K562 (cell line): ENCODE results near the gene SEC11A. TPM values are rescaled to one million over a fixed set of nuclear protein-coding genes. Genes with fewer than 3 reads are reported as not detected.

Experiments
- ATAC-seq: fragments of 200-7000 bp; cut with Tn5 transposase; 3 replicates; pipeline ENCODE4 v1.9.1; 2020; ENCODE audit warnings: moderate library complexity
- BruUV-seq: library from RNA; stranded (reverse); fragments of 400-500 nt; replicated peaks from 2 replicates; lab custom pipeline; 2021; lab: Mats Ljungman, UMichigan
- CTCF ChIA-PET: fragments of 300-600 bp; formaldehyde crosslinking; extraction: SDS; loops from one replicate; lab custom pipeline; 2021; ENCODE audit warnings: low intra/inter-chr PET ratio; lab: Yijun Ruan, JAX
- POLR2A ChIA-PET: fragments of 300-600, 350-650 bp; sonication (Branson Sonifier 250); formaldehyde crosslinking; extraction: SDS; loops from one replicate; lab custom pipeline; 2021; ENCODE audit warnings: antibody characterized with exemption, inconsistent platforms; lab: Yijun Ruan, JAX
- DNase-seq, 4 experiments: peaks; one replicate each; pipeline versions ENCODE4 v3.0.0 to v3.0.0-alpha.2; 2011 to 2018; ENCODE audit warnings: low spot score in 3 of 4, mixed read lengths in 3 of 4; ENCODE audit errors: extremely low read depth in 1 of 4
- FAIRE-seq: peaks from 2 replicates; lab custom pipeline; 2011; peaks lifted over from hg19 to GRCh38; lab: Jason Lieb, UNC
- H2AFZ ChIP-seq: 2 replicates; pipeline ENCODE4 v1.6.0; 2011; ENCODE audit warnings: low read depth, low read length, control low read depth, inconsistent platforms
- H3K27ac ChIP-seq: fragments of 200-600 bp; 3 replicates; pipeline ENCODE4 v1.8.0; 2011; ENCODE audit warnings: low read depth, mild to moderate bottlenecking, control low read depth, inconsistent platforms, low read length, moderate library complexity, mixed read lengths; ENCODE audit errors: extremely low read depth
- H3K27me3 ChIP-seq, 2 experiments: fragments of 300-600 bp in 1 of 2; 2 replicates in 1 of 2; 3 replicates in 1 of 2; pipeline versions ENCODE4 v1.6.0 to v1.8.0; 2011; ENCODE audit warnings: inconsistent platforms in 2 of 2, low read length in 2 of 2, mild to moderate bottlenecking in 1 of 2, mixed read lengths in 1 of 2, moderate library complexity in 1 of 2; ENCODE audit not compliant: control insufficient read depth in 2 of 2, insufficient read depth in 2 of 2
- H3K36me3 ChIP-seq: fragments of 300-600 bp; 3 replicates; pipeline ENCODE4 v1.8.0; 2011; ENCODE audit warnings: mild to moderate bottlenecking, low read length, inconsistent platforms; ENCODE audit not compliant: control insufficient read depth, insufficient read depth
- H3K4me1 ChIP-seq, 2 experiments: fragments of 200-600 bp in 1 of 2; replicated peaks in 1 of 2; 2 replicates in 1 of 2; 3 replicates in 1 of 2; pipeline versions ENCODE4 v1.5.1 to v1.8.0; 2011; ENCODE audit warnings: inconsistent platforms in 2 of 2, low read length in 2 of 2, mild to moderate bottlenecking in 1 of 2, mixed read lengths in 1 of 2, moderate library complexity in 1 of 2; ENCODE audit not compliant: control insufficient read depth in 2 of 2, insufficient read depth in 2 of 2
- H3K4me2 ChIP-seq: 2 replicates; pipeline ENCODE4 v1.6.1; 2011; ENCODE audit warnings: low read length, control low read depth, inconsistent platforms, mixed read lengths; ENCODE audit not compliant: insufficient read depth
- H3K4me3 ChIP-seq: fragments of 200-600 bp; sonication (generic), shearing (Covaris generic); 2 replicates; pipeline ENCODE4 v1.5.1; 2016; ENCODE audit warnings: control low read depth, inconsistent platforms
- H3K79me2 ChIP-seq: fragments of 200-600 bp; 3 replicates; pipeline ENCODE4 v1.8.0; 2011; ENCODE audit warnings: low read length, inconsistent platforms; ENCODE audit not compliant: control insufficient read depth, insufficient read depth
- H3K9ac ChIP-seq, 2 experiments: 2 replicates each; pipeline versions ENCODE4 v1.6.0 to v1.6.1; 2011; ENCODE audit warnings: low read depth in 2 of 2, low read length in 2 of 2, control low read depth in 1 of 2, inconsistent platforms in 1 of 2, mild to moderate bottlenecking in 1 of 2, mixed read lengths in 1 of 2; ENCODE audit not compliant: insufficient read depth in 1 of 2
- H3K9me1 ChIP-seq: one replicate; pipeline ENCODE4 v1.6.0; 2011; ENCODE audit warnings: inconsistent platforms, mild to moderate bottlenecking, low read length, moderate library complexity; ENCODE audit not compliant: control insufficient read depth, insufficient read depth
- H3K9me3 ChIP-seq: replicated peaks from 2 replicates; pipeline ENCODE4 v1.5.1; 2011; ENCODE audit warnings: low read depth, low read length, inconsistent platforms; ENCODE audit not compliant: control insufficient read depth, insufficient read depth
- H4K20me1 ChIP-seq: replicated peaks from 2 replicates; pipeline ENCODE4 v1.6.1; 2011; ENCODE audit warnings: low read length, inconsistent platforms, mixed read lengths; ENCODE audit not compliant: control insufficient read depth, insufficient read depth
- CHD1 ChIP-seq: fragments of 200-600 bp; sonication (generic); IDR thresholded peaks from one replicate; pipeline ENCODE4 v1.6.1; 2012; ENCODE audit warnings: mild to moderate bottlenecking, moderate library complexity, low read length, inconsistent platforms
- KAT8 ChIP-seq: fragments of 450-650 bp; IDR thresholded peaks from 2 replicates; pipeline ENCODE4 v1.6.1; 2016; ENCODE audit warnings: low read depth, mild to moderate bottlenecking
- KDM5B ChIP-seq: fragments of 200-600 bp; sonication (generic); IDR thresholded peaks from 2 replicates; pipeline ENCODE4 v1.6.1; 2012; ENCODE audit warnings: low read depth, mild to moderate bottlenecking, moderate library complexity, low read length, control low read depth, inconsistent platforms; ENCODE audit not compliant: insufficient replicate concordance
- KLF6 ChIP-seq: fragments of 250-450 bp; sonication (Bioruptor Pico); IDR thresholded peaks from 2 replicates; pipeline ENCODE4 v1.4.0; 2020; ENCODE audit warnings: mild to moderate bottlenecking, moderate library complexity, borderline replicate concordance
- PML ChIP-seq: IDR thresholded peaks from 2 replicates; pipeline ENCODE4 v1.6.1; 2012; ENCODE audit warnings: low read length, inconsistent platforms
- POLR2H ChIP-seq: IDR thresholded peaks from 2 replicates; pipeline ENCODE4 v1.6.1; 2016; ENCODE audit warnings: missing genetic modification characterization, low read depth, mild to moderate bottlenecking, control low read depth, missing compliant biosample characterization, moderate library complexity
- RHOXF2B ChIP-seq: fragments of 250-450 bp; sonication (Bioruptor Pico); conservative IDR thresholded peaks from 2 replicates; pipeline ENCODE4 v1.5.1; 2021
- SMARCB1 ChIP-seq: IDR thresholded peaks from 2 replicates; pipeline ENCODE4 v1.6.1; 2011; ENCODE audit warnings: improper control_type of control experiment, low read depth; ENCODE audit not compliant: insufficient read length
- SRF ChIP-seq, 2 experiments: fragments of 250-450, 450-650 bp in 1 of 2; sonication (Bioruptor Pico) in 1 of 2; sonication (generic) in 1 of 2; formaldehyde crosslinking; IDR thresholded peaks; 2 replicates each; pipeline versions ENCODE4 v1.5.0 to v1.5.1; 2020 to 2022; ENCODE audit warnings: mild to moderate bottlenecking in 1 of 2, missing genetic modification reagents in 1 of 2
- YY1 ChIP-seq, 3 experiments: IDR thresholded peaks; 2 replicates each; pipeline ENCODE4 v1.6.1; 2011; ENCODE audit warnings: low read length in 2 of 3, mild to moderate bottlenecking in 2 of 3, moderate library complexity in 2 of 3, borderline replicate concordance in 1 of 3, control low read depth in 1 of 3, low read depth in 1 of 3; ENCODE audit not compliant: insufficient read depth in 3 of 3, insufficient replicate concordance in 2 of 3, control insufficient read depth in 1 of 3, insufficient read length in 1 of 3; ENCODE audit errors: extremely low read depth in 1 of 3
- ZNF24 ChIP-seq: fragments of 450-650 bp; IDR thresholded peaks from 2 replicates; pipeline ENCODE4 v1.6.1; 2016
- ZNF644 ChIP-seq: fragments of 200-800 bp; sonication (Bioruptor generic); IDR thresholded peaks from 2 replicates; pipeline ENCODE4 v1.6.1; 2016; ENCODE audit warnings: low read depth, missing genetic modification characterization, missing compliant biosample characterization
- WGBS: fragments of 100-300 bp; shearing (Covaris generic); methylation state at CpG from one replicate; pipeline ENCODE4 v1.1.6; 2016; ENCODE audit warnings: low coverage, mixed read lengths; ENCODE audit not compliant: insufficient coverage; ENCODE audit errors: missing lambda C conversion rate; 5-methylcytosine and 5-hydroxymethylcytosine counted together
- in situ Hi-C: fragments of 300-500 bp; cut with MboI; formaldehyde crosslinking; loops from 4 replicates; pipeline ENCODE4 v1.15.0; 2018; ENCODE audit warnings: inconsistent platforms, mixed read lengths
- intact Hi-C: fragments of 100-400 bp; cut with micrococcal nuclease; formaldehyde crosslinking; loops from 2 replicates; pipeline ENCODE4 v1.14.2; 2022
- polyA plus RNA-seq, 8 experiments: library from polyadenylated mRNA; depleted of rRNA in 4 of 8; stranded (reverse) in 5 of 8; unstranded in 3 of 8; fragments of >200 nt; fragmentation: Nextera tagmentation in 2 of 8; fragmentation: Illumina TruSeq in 1 of 8; extraction: Ambion mirVana in 2 of 8; extraction: Trizol in 1 of 8; gene quantifications; 2 replicates each; pipeline versions ENCODE4 v1.2.1 to v1.2.3, GENCODE V29; 2011 to 2014; ENCODE audit warnings: inconsistent platforms in 1 of 8, missing spikeins in 1 of 8
- total RNA-seq, 7 experiments: library from RNA; depleted of rRNA in 6 of 7; stranded (reverse); fragments of >200 nt in 6 of 7; fragmentation: Illumina TruSeq in 2 of 7; extraction: Trizol in 2 of 7; gene quantifications; 2 replicates each; pipeline versions ENCODE4 v1.2.1 to v1.2.3, GENCODE V29; 2011 to 2021; ENCODE audit warnings: low replicate concordance in 1 of 7
- TF ChIP-seq, protein P1 (sequence below): fragments of 450-650 bp; IDR thresholded peaks from 2 replicates; pipeline ENCODE4 v1.6.1; 2017; ENCODE audit warnings: antibody characterized with exemption, mild to moderate bottlenecking
- TF ChIP-seq, protein P2 (sequence below): fragments of 250-450 bp; sonication (Bioruptor Pico); IDR thresholded peaks from 2 replicates; pipeline ENCODE4 v1.4.0; 2020; ENCODE audit warnings: mild to moderate bottlenecking, moderate library complexity, borderline replicate concordance

Gene SEC11A
- total and polyA plus RNA-seq, 9 of the 15 experiments (the other 6 are each of a cell fraction or from before 2014, with no cell fraction given), result 175 to 310 (median 229) TPM

DNA sequence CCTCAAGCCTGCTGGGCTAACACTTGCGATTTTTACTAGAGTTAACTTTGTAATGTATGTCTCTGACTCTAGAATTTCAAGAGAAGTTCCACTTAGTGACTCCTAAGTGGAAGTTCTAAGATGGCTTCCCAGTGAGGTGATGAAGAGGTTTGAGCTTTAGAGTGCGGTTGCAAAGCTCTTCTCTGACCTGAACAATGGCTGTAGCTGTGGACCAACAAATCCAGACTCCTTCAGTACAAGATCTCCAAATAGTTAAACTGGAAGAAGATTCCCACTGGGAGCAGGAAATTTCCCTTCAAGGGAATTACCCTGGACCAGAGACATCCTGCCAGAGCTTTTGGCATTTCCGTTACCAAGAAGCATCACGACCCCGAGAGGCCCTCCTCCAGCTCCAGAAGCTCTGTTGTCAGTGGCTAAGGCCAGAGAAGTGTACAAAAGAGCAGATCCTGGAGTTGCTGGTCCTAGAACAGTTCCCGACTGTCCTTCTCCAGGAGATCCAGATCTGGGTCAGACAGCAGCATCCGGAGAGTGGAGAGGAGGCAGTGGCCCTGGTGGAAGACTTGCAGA is 84.2 kb downstream of the SEC11A start:
- Histone ChIP-seq H3K4me1 (peaks cover 18 to 20% of the 10 kb centered on the region in 2 experiments; a peak in 4 of 5 replicates), H3K36me3 (peaks cover 15% of the 10 kb centered on the region), H3K4me2 (peak overlapping the region; percentile 90), H3K9ac (peak overlapping the region; percentile 76 to 92), H4K20me1 (no peaks in the 10 kb centered on the region; the same call in 1 of the 2 replicates), H3K27me3 (no peaks in the 10 kb centered on the region), H3K9me1 (no peaks in the 10 kb centered on the region), H3K27ac (peak overlapping the region; percentile 83), H3K79me2 (peaks cover 35% of the 10 kb centered on the region), H3K4me3 (peak overlapping the region; percentile 54), H2AFZ (peak overlapping the region; percentile 90), H3K9me3 (no peaks in the 10 kb centered on the region)
- CTCF ChIA-PET, result no interaction called here
- FAIRE-seq, result no peak
- POLR2A ChIA-PET, result interaction anchor here (0.6 to 1.6 kb wide), 13 partner anchors 9 to 1794 kb away, joined by 3 to 6 read pairs (median 3); no protein-coding TSS in a partner anchor
- in situ Hi-C loops (no loop called here), intact Hi-C loops (loop anchor here (2.0 kb wide), 1 partner anchor 31 kb away; the partner anchor contains the start of gene ZSCAN2)
- 4% methylated on average over 7 of the region's 7 CpGs for WGBS
- ATAC-seq, result peak; percentile 5
- DNase-seq, result peak in 2 of 4 experiments; percentile 33 to 41
- BruUV-seq, result TSS peak; percentile 77
- peak; percentile 9 for TF ChIP-seq CHD1
- TF ChIP-seq KDM5B, result peak; percentile 18
- TF ChIP-seq PML, result 0 out of 2 replicates have a peak, but pooled peaks have one; percentile 19
- TF ChIP-seq, protein P1, sequence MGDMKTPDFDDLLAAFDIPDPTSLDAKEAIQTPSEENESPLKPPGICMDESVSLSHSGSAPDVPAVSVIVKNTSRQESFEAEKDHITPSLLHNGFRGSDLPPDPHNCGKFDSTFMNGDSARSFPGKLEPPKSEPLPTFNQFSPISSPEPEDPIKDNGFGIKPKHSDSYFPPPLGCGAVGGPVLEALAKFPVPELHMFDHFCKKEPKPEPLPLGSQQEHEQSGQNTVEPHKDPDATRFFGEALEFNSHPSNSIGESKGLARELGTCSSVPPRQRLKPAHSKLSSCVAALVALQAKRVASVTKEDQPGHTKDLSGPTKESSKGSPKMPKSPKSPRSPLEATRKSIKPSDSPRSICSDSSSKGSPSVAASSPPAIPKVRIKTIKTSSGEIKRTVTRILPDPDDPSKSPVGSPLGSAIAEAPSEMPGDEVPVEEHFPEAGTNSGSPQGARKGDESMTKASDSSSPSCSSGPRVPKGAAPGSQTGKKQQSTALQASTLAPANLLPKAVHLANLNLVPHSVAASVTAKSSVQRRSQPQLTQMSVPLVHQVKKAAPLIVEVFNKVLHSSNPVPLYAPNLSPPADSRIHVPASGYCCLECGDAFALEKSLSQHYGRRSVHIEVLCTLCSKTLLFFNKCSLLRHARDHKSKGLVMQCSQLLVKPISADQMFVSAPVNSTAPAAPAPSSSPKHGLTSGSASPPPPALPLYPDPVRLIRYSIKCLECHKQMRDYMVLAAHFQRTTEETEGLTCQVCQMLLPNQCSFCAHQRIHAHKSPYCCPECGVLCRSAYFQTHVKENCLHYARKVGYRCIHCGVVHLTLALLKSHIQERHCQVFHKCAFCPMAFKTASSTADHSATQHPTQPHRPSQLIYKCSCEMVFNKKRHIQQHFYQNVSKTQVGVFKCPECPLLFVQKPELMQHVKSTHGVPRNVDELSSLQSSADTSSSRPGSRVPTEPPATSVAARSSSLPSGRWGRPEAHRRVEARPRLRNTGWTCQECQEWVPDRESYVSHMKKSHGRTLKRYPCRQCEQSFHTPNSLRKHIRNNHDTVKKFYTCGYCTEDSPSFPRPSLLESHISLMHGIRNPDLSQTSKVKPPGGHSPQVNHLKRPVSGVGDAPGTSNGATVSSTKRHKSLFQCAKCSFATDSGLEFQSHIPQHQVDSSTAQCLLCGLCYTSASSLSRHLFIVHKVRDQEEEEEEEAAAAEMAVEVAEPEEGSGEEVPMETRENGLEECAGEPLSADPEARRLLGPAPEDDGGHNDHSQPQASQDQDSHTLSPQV, result peak; percentile 43; the same call in 1 of the 2 replicates
- TF ChIP-seq KLF6, result no peak
- 0 out of 2 replicates have a peak, but pooled peaks have one; percentile 9 for TF ChIP-seq KAT8
- 0 out of 2 replicates have a peak, but pooled peaks have one; percentile 27 for TF ChIP-seq ZNF644 (tag)
- TF ChIP-seq, protein P2, sequence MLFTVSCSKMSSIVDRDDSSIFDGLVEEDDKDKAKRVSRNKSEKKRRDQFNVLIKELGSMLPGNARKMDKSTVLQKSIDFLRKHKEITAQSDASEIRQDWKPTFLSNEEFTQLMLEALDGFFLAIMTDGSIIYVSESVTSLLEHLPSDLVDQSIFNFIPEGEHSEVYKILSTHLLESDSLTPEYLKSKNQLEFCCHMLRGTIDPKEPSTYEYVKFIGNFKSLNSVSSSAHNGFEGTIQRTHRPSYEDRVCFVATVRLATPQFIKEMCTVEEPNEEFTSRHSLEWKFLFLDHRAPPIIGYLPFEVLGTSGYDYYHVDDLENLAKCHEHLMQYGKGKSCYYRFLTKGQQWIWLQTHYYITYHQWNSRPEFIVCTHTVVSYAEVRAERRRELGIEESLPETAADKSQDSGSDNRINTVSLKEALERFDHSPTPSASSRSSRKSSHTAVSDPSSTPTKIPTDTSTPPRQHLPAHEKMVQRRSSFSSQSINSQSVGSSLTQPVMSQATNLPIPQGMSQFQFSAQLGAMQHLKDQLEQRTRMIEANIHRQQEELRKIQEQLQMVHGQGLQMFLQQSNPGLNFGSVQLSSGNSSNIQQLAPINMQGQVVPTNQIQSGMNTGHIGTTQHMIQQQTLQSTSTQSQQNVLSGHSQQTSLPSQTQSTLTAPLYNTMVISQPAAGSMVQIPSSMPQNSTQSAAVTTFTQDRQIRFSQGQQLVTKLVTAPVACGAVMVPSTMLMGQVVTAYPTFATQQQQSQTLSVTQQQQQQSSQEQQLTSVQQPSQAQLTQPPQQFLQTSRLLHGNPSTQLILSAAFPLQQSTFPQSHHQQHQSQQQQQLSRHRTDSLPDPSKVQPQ (CRISPR knock-in tag), result no peak
- 0 out of 4 replicates have a peak, but pooled peaks of 1 of the 2 experiments have one; percentile 9 for TF ChIP-seq SRF (CRISPR knock-in tag; IDR thresholded peaks at IDR 0.05)
- no peak for TF ChIP-seq SMARCB1
- no peak for TF ChIP-seq POLR2H (tag)
- TF ChIP-seq RHOXF2B (CRISPR knock-in tag), result 0 out of 2 replicates have a peak, but pooled peaks have one; percentile 71
- TF ChIP-seq YY1 (IDR thresholded peaks at IDR 0.05; ENCODE audit: borderline replicate concordance in 1 of 3, control insufficient read depth in 1 of 3, extremely low read depth in 1 of 3, insufficient read depth in 3 of 3, insufficient read length in 1 of 3, insufficient replicate concordance in 2 of 3, low read depth in 1 of 3, low read length in 2 of 3), result peak in 2 of 3 experiments; percentile 3 to 77
- no peak for TF ChIP-seq ZNF24
